Inferior parietal cortex (tissue), 1 donor: ENCODE data around the gene NRXN2.

Source experiments
- DNase-seq: peaks from one replicate; pipeline ENCODE4 v3.0.0-alpha.2; 2016; ENCODE audit errors: extremely low spot score

Gene NRXN2

DNA sequence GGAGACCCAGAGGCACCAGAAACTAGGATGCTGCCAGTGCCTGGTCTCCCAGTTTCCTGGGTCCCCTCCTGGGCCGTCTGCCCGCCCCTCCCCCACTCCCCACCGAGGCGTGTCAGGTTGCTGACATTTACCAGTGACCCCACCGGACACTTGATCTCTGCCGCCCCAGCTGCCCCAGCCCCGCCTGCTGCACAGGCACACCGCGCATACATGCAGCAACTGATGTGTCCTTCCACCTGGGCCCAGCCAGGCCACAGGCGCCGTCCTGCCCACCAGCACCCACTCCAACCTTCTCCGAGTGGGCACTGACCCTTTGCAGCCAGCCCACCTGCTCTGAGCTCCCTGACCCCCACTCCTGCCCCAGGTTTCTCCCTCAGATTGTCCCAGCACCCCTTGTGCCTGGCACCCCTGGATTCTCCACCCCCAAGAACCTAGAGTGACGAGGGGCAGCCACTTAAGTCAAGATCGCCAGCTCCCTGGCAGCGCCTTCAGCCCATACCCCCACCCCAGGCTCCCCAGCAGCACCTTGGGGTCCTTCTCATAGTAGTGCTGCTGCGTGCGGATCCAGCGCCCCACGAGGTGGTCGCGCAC lies 36.2 kb upstream of the NRXN2 start:
- DNase-seq = no peak

DNA sequence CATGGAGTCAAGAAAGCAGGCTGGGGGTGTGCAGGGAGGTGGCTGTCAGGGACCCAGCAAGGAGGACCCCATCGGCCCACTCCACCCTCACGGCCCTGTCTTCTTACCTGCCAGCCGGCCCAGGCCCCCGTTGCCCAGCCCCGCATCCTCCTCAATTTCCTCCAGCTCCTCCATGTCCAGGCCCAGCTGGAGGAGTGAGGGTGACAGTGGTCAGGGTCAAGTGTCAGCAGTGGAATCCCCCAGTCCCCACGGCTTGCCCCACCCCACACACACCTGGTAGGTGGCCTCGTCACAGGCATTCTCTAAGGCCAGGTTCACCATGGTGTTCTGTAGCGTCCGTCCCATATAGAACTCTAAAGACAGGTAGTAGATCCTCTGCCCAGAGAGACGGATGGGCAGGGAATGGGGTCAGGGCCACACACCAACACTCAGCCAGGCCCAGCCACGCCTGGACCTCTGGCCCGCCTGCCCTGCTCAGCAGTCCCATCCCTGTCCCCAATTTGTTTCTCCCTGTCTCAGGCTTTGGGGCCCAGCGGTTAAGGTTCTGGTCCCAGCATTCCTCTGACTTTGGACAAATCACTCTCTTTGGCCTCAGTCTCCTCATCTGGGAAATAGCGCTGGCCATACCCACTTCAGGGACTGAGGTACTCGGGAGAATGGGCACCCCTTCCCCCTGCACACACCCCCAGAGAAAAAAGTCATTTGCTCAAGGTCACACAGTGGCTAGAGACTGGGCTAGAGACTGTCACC lies 35.5 kb upstream of the NRXN2 start:
- no peak for DNase-seq

DNA sequence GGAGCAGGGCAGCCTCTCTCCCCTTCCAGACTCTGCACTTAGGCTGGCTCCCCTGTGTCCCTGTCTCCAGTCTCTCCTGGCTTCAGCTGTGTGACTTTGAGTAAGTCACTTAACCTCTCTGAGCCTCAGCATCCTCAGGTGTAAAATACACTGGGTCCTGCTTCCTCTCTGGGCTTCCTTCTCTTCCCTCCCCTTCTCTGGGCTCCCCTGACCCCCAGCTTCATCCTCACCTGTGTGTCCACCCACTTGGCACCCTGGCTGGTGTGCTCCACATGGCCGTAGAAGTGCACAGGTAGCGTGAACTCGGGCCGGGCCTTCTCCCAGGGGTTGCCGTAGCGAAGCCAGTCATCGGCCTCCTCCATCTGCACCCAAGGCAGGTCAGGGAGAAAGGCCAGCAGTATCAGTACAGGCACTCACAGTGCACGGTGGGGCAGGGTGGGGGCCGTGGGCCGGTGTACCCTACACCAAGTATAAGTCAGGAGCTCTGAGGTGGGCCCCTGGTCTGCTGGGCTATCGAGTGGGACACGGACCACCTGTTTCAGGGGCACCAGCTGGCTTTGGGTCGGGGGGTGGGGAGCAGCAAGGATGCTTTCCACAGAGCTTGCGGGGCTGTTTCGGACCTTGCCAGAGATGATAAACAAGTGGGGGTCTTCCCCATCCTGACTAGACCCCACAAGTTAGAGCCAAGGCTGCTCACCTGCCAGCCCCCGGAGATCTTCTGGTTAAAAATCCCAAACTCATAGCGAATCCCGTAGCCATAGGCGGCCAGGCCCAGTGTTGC lies 34.7 kb upstream of the NRXN2 start:
- DNase-seq = no peak

DNA sequence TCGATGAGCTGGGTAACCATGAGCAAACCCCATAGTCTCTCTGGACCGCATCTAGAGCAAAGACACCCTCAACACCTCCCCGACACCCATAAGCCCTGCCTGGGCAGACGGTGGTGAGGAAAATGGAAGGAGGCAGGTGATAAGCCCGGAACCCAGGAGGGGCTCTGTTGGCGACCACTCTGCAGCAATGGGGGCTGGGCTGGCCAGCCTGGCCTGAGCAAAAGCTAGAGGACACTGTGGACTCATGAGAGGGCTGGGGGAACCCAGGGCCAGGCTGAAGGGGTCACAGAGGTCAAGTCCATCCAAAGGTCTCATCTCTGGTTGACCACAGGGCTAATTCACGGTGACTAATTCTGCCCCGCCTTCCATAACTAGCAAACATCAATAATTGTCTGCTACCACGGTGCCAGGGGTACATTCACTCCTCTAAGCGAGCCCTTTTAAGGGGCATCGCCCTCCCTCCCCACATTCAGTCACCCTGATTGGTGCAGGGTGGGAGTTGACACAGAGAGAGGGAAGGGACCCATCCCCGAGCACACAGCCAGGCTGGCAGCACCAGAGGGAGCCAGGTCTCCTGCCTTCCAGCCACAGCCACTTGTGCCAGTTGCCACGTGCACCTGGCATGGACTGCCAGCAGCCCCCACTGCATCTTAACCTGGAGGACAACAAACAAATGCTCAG lies 32.8 kb upstream of the NRXN2 start:
- DNase-seq = no peak

DNA sequence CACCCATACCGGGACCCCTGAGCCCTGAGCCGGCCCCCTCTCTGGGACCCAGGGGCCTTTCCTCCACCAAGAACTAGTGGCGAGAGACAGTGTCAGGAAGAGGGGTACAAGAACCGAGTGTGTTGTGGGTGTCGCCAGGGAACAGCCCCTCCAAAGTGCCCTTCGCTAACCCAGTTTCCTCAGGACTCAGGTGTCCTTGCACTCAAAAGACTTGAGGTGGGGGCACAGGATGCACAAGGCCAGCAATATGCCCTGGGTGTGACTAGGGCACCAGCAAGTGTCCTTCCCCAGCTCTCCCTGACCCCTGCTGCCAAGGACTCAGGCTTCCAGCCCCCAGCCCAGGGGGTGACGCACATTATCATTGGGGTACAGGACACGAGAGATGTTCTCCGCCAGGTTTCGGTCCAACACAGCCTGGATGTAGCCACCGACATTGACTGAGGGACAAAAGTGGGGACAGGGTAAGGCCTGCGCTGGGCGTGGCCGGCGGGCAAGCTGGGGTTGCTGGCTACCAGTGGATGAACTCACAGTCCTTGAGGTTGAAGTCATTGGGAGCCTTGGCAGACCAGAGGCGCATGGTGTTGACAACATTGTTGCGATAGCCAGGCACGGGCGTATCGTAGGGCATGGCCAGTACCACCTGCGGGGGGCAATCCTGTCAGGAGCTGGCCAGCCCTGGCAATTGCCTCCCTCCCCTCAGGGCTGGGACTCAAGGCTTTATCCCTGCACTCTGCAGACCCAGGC lies 32.1 kb upstream of the NRXN2 start:
- no peak for DNase-seq

DNA sequence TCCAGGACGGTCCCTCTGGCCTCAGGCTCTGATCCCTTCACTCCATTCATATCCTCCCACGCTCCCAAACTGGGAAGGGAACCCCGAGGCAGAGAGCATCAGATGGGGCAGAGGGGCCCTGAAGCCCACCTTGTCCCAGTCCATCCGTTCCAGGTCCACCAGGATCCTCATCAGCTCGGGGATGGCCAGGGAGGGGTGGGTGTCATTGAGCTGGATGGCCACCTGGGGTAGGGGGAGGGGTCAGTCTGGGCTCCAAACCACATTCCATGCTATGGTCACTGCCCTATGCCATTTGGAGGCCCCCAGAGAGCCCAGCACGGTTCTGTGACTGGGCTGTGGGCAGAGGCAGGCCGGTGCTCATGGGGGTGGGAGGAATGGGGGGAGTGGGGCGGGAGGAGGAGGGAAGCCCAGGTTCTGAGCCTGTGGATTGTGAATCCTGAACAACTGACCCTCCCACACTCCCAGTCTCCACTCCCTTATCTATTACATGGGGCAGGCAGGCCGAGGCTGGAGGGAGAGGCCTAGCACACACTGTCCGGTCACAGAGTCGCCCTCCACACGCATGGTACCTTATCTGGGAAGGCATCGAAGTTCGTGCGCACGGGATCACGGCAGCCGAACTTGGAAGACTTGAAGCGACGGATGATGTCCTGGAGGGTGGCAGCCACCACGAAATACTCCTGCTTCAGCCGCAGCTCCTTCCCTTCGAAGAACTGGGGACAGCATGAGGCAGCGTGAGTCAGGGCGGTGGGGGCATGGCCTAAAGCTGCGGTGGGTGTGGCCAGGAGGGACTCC lies 31.3 kb upstream of the NRXN2 start:
- DNase-seq = no peak

DNA sequence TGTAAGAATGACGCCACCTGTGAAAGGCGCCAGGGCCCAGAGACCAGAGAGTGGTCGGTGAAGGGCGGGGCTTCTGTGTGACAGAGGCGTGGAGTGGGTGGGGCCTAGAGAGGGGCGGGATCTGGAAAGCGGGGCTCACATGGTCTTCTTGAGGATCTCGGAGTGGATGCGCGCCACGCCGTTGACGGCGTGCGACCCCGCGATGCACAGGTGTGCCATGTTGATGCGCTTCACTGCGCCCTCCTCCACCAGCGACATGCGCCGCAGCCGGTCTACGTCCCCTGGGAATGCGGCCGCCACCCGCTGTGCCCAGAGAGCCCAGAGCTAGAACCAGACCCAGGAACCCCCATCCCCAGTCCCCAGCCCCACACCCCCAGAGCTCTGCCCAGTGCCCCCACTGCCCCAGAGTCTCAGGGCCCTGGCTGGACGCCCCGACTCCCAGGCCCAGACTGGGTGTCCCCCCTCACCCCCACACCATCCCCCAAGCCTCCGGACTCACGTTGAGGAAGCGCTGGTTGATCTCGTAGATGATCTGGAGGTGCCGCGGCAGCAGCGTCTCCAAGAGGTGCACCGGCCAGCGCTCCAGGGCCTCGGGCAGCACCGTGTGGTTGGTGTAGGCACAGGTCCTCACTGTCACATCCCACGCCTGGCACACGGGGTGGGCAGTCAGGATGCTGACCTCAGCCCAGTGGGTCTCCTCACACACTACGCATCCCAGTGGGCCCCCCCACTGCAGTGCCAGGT lies 30.6 kb upstream of the NRXN2 start:
- no peak for DNase-seq

DNA sequence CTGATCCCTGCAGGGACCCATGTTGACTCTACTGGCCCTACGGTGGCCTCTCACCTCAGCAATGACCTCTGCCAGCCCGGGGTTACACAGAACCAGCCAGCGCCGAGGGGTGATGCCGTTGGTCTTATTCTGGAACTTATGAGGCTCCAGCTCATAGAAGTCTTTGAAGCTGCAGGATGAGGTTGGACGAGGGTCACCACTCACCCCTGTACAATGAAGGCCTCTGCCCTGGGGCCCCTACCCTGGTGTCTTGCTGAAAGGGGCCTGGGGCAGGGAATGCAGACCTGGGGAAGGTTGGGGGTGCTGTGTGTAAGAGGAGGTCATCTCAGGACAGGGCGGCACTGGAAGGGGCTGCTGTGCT lies 30.0 kb upstream of the NRXN2 start:
- DNase-seq = no peak

DNA sequence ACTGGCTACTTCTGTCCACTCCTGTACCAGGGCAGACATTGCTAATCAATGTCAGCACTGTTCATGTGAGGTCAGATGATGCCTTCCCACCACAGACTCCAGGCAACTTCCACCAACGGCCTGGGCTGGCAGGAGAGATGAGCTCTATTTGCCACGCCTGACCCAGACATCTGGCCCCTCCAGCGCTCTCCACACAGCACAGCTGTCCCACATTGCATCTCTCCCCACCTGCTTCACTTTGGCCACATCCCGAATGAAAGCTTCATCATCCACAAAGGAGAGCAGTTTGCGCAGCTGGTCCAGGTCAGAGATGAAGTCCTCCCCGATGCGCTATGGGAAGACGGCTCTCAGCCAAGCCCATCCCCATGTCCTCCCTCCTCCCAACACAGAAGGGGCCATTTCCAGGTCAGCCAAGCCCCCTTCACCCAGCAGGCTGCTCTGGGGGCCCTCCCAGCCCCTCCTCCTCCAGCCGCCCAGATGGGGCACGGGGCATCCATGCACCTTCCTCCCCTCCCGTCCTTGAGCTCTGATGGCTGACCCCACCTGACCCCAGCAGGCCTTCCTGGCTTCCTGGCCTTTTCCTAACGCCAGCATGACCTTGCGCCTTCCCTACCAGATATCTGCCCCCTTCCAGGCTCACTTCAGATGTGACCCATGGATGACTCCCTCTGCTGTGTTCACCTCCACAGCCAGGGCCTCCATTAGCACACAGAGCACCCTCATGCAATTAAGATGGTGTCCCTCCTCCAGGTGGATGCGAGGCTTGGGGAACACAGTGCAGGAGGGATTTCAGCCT lies 29.4 kb upstream of the NRXN2 start:
- DNase-seq = no peak

DNA sequence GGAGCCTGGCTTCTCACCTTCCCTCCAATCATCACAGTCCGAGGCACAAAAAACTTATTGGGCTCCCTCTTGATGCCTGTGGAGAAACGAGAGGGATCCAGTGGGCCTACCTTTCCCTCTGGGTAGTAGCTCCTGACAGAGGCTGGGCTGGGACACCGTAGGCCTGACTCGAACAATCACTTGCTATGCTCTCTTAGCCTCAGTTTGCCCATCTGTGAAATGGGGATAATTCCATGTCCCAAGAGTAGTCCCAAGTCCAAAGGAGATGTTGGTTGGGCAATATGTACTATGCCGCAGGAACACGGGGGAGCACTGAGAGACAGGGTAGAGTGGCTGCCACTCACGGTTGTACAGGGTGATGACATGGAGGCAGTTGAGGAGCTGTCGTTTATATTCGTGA lies 28.6 kb upstream of the NRXN2 start:
- DNase-seq = no peak

DNA sequence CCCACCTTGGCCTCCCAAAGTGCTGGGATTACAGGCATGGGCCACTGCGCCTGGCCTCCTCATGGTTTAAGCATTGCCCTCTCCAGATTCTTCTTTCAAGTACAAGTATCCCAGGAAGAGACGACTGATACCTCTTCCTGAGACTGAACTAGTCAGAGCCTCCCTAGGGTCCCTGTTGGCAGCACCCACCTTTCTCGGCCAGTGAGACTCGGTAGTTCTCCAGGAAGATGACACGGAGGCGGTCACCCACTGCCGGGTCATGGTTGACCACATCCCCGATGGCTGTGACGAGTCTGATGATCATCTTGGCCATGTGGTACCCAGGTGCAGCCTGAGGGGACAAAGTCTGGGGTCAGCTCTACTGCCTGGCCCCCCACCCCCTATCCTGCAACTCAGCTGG lies 28.1 kb upstream of the NRXN2 start:
- no peak for DNase-seq

DNA sequence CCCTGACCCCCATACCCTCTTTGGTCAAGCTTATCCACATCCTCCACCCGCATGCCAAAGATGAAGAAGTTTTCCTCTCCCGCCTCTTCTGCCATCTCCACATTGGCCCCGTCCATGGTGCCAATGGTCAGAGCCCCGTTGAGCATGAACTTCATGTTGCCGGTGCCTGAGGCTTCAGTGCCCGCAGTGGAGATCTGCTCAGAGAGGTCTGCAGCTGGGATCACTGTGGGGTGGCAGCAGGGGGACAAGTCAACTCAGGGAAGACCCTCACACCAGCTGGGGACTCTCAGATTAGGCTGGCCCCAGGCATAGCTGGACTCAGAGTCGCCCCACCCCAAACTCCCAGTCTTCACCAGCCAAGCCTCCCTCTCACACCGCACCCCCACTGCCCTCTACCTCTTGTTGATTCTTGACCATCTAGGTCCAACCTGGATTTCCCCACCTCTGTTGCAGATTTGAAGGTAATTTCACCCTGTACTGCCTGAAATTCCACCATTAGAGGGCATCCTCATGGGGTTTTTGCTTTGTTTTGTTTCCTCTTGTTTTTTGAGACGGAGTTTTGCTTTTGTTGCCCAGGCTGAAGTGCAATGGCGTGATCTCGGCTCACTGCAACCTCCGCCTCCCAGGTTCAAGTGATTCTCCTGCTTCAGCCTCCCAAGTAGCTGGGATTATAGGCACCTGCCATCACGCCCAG lies 27.5 kb upstream of the NRXN2 start:
- no peak for DNase-seq

DNA sequence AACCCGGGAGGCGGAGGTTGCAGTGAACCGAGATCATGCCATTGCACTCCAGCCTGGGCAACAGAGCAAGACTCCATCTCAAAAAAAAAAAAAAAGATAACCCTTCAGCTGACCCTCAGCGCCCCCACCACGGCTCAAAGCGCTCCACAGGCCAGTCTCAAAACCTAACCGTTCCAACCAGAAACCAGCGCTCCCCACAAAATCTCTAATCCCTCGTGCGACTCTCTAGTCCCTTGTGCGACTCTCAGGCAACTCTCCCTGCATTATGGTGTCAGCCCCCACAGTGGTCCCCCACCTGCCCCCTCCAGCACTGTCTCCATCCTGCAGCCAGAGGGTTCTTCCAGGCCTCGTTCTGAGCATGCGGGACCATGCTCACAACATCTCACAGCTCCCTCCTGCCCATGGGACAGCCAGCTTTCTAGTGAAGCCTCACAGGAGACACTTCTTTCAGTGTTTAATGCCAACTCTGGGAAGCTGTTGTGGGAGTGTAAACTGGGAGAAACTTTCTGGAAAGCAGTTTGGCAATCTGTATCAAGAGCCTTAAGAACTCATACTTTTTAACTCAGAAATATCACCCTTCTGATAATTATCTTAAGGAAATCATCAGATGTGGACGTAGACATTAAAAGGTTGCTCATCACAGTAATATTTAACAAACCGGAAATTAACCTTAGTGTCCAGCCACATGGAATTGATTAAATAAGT lies 25.1 kb upstream of the NRXN2 start:
- DNase-seq = no peak

DNA sequence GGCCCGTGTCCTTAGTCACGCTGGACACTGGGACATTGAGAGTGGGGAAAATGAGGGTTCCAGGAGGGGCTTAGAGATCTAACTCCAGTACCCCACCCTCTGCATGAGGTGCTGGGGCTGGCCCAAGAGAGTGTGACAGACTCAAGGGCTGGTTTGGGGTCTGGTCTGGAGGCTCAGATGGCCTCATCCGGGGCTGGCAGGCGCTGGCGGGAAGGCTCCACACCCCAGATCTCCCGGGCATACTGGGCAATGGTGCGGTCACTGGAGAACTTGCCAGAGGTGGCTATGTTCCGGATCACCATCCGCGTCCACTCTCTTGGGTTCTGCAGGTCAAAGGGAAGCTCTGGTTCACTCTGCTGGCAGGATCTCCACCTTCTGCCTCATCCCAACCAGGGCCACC lies 23.5 kb upstream of the NRXN2 start:
- no peak for DNase-seq

DNA sequence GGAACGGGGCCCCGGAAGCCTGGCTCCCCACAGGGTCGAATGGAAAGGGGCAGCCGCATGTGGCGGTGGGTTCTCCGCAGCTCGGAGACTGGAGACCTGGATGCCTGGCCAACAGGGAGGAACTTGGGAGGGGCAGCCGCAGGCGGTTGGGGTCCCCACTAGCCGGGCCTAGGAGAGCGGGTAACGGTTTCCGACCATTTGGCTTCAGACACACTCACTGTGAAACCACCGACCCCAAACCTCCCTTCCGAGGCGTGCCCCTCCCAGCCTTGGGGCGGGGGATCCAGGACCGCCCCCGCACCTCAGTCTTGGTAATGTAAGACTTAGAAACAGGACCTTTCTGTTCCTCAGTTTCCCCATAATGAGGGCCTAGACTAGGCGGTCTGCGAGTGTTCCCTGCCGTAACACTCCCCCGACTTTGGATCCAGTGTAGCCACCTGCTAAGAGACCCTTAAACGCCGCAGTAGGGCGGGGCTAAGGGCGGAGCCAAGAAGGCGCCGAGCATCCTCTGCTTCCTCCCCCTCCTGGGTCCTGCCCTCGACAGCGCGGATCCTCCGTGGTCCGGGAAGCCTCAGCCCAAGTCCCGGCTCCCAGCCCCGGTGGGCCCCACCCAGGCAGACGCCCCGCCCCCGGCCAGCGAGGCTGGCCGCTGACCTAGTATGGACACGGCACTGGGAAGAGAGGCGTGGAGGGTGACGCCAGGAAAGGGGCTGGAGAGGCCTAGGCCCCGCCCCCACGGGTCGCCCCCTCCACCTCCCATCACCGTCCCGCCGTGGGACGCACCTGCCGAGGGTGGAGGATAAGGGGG lies 22.7 kb upstream of the NRXN2 start:
- DNase-seq = no peak

DNA sequence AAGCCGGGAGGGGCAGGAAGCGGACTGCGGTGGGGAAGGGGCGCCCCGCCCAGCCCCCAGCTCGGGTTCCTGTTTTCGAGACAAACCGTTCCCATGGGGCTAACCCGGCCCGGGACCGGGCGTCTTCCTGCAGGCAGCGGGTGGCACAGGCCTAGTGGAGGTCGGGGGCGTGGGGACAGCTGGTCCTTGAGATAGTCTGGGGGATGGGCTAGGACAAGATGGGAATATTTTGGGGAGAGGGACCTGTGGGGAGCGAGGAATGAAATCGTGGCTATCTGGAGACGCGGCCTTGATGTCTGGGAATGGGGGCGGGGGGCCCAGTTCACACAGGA lies 22.2 kb upstream of the NRXN2 start:
- DNase-seq = no peak

DNA sequence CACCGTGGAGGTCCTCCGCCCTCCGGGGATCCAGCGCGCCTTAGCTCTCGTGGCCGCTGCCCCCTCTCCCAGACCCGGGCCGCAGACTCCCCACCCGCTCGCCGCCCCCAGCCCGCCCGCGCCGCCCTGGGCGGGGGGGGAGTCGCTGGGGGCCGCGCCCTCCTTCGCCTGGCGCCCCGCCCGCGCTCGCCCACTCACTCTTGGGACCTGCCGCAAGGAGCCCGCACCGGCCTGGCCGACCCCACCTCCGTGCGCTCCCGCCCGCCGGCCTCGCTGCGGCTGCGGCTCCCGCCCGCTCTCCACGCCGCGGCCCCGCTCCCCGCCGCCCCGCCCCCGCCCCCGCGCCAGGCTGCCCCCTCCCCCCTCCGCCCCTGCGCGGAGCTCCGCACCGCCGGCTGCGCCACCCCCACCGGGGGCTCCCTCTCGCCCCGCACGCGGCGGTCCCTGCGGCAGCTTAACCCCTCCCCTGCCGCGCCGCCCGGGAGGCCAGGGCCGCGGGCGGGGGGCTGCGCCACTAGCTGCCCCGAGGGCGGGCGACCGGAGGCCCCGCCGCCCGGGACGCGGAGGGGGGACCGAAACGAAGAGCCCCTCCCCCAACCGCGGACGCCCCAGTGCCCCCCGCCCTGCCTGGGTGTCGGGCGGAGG lies 21.7 kb upstream of the NRXN2 start:
- DNase-seq = no peak
